ENCODE results near the gene KIF19.

Gene KIF19

DNA sequence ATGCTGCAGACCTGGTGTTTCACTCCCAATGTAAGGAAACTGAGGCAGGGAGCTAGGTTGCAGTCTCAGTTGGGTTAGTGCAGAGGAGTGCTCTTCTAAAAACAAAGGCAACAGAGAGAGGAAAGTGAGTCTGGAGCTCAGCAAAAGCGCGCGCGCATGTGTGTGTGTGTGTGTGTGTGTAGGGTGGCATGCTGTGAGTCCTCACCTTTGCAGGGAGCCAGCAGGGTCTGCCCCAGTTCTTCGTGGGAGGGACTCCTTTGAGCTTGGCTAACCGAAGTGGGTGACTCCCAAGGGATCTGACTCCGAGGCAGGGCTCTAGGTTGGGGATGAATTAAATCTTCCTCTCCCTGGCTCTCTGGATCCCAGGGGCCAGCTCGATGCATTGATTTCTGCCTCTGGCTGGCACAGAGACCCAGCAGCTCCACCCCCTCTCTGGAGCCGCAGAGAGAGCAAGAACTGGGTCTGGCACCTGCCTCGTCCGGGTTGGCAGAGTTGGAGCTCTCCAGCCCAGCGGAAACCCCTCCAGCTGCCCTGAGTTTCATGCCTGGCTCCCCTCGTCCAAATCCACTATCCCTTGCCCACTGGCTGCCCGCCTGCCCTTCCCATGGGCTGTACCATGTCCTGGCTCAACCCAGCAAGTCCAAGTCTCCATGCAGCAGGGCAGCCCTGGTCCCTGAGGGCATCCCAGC lies 36.9 kb downstream of the KIF19 start:
- TF ChIP-seq ZFX (IDR thresholded peaks at IDR 0.05; ENCODE audit: borderline replicate concordance), result no peak
- TF ChIP-seq, protein P1, sequence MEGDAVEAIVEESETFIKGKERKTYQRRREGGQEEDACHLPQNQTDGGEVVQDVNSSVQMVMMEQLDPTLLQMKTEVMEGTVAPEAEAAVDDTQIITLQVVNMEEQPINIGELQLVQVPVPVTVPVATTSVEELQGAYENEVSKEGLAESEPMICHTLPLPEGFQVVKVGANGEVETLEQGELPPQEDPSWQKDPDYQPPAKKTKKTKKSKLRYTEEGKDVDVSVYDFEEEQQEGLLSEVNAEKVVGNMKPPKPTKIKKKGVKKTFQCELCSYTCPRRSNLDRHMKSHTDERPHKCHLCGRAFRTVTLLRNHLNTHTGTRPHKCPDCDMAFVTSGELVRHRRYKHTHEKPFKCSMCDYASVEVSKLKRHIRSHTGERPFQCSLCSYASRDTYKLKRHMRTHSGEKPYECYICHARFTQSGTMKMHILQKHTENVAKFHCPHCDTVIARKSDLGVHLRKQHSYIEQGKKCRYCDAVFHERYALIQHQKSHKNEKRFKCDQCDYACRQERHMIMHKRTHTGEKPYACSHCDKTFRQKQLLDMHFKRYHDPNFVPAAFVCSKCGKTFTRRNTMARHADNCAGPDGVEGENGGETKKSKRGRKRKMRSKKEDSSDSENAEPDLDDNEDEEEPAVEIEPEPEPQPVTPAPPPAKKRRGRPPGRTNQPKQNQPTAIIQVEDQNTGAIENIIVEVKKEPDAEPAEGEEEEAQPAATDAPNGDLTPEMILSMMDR (IDR thresholded peaks at IDR 0.05), result no peak
- no peak overlapping the region for H3K27ac ChIP-seq

DNA sequence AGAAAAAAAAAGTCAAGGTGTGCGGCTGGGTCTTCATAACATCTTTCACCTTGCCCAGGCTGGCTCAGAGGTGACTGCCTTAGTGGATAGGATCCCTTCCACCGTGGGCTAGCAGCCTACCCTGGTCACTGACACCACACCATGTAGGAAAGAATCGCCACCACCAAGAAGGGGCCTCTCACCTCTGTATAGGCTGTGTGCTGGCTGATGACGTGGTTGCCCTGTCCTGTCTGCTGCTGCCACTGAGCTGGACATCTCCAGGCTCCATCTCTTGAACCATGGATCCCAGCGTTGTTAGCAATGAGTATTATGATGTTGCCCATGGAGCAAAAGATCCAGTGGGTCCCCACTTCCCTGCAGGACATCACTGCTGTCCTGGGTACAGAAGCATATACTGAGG lies 41.2 kb downstream of the KIF19 start, which contains the start of gene GPR142:
TSS of gene GPR142 (plus strand) at position 301 of the 400 bp plus-strand sequence. CDS start 2,035 bp downstream, outside the sequence.
- TF ChIP-seq, protein P1 (IDR thresholded peaks at IDR 0.05), result no peak
- TF ChIP-seq ZFX (IDR thresholded peaks at IDR 0.05; ENCODE audit: borderline replicate concordance), result no peak
- no peak within 1 kb of the TSS for H3K27ac ChIP-seq

DNA sequence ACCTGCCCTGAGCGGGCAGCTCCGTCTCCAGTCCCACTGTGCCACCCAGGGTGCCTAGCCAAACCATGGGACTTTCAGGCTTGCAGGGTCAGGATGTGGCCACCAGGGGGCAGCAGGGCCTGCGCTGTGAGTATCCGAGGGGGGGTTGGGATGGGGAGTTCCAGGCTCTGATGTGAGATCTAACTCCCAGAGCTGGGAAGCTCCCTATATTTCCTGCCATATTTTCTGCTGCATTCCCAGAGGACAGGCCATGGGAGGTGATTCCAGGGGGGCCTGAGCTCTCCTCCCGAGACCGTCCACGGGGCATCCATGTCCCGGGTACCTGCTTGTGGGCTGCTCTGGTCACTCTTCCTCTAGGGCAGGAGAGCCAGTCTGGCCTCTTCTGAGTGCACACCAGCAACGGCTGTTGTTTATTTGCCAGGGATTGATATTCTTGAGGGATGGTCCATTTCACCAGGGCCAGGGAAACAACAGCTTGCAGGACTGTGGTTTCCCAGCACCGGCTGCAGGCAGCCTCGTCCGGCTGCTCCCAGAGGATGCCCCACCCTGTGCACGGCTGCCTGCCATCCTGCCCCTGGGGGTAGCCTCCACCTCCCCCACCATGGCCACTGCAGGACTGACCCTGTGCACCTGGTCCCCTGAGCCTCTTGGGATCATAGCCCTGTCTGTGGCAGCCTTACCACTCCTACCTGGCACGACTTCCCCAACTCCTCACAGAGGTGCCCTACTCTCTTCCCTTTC lies 42.5 kb downstream of the KIF19 start:
- H3K27ac ChIP-seq, result no peak overlapping the region

DNA sequence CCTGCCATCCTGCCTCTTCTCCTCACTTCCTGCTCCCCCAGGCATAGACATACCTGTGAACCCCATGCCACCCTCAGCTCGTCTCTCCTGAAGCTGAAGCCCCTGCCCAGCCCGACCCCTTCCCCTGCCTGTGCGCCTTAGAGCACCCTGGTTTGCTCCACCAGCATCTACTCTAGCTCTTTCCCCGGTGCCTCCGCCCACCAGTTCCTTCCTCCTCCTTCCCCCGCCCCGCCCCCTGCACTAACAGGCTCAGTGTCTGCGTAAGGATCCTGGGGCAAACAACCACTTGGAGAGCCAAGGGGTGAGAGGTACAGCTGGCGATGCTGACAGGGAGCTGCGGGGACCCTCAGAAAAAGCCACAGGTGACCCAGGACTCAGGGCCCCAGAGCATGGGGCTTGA lies 43.2 kb downstream of the KIF19 start:
- H3K27ac ChIP-seq, result no peak overlapping the region
- no peak for TF ChIP-seq ZFX (IDR thresholded peaks at IDR 0.05; ENCODE audit: borderline replicate concordance)
- TF ChIP-seq, protein P1 (IDR thresholded peaks at IDR 0.05), result no peak

More for the DNA sequence above, 42.5 kb downstream of the KIF19 start:
- TF ChIP-seq, protein P1 (IDR thresholded peaks at IDR 0.05), result peak; percentile 94
- TF ChIP-seq ZFX (IDR thresholded peaks at IDR 0.05; ENCODE audit: borderline replicate concordance), result no peak

DNA sequence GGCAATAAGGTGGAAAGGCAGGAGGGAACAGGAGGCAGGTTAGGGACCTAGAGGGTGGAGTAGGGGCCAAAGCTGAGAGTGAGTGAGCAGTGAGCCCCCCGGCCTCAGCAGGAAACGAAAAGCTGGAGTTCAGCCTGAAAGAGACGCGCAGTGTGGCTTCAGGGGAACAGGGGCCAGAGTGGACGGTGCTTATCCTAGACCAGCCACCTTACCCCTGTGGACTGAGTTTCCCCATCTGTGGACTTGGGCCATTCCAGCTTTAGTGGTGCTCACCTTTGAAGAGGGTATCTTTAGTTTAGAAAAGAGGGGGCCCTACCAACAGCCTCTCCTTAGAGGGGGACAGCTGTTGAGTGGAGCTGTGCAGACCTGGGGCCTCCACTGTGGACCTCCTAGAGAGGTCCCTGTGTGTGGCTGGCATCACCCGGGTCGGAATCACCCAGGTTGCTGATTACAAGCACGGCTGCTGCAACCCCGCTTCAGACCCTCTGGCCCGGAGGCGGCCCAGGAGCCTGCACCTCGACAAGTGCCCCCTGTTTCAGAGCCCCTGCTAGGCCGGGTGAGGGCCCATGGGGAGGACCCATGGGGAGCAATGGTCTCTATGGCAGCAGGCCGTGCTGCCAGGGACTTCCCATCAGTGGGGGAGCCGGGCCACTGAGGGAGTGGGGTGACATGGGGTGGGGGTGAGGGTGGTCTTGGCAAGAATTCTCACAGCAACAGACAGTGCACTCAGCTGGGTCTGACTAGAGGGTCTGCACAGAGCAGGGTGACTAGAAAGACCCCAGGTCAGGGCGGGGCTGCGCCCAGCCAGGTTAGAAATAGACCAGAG lies 43.9 kb downstream of the KIF19 start:
- H3K27ac ChIP-seq, result no peak overlapping the region
- TF ChIP-seq, protein P1 (IDR thresholded peaks at IDR 0.05), result no peak
- TF ChIP-seq ZFX (IDR thresholded peaks at IDR 0.05; ENCODE audit: borderline replicate concordance), result no peak

DNA sequence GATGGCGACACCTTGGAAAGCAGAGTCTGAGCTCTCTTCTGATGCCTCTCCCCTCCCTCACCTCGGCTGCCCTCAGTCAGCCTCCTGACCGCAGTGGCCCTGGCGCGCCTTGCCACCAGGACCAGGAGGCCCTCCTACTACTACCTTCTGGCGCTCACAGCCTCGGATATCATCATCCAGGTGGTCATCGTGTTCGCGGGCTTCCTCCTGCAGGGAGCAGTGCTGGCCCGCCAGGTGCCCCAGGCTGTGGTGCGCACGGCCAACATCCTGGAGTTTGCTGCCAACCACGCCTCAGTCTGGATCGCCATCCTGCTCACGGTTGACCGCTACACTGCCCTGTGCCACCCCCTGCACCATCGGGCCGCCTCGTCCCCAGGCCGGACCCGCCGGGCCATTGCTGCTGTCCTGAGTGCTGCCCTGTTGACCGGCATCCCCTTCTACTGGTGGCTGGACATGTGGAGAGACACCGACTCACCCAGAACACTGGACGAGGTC lies 45.7 kb downstream of the KIF19 start:
- H3K27ac ChIP-seq, result no peak overlapping the region
- no peak for TF ChIP-seq ZFX (IDR thresholded peaks at IDR 0.05; ENCODE audit: borderline replicate concordance)
- TF ChIP-seq, protein P1 (IDR thresholded peaks at IDR 0.05), result no peak
